ENCODE data around the gene BLVRA.

- no peak for TF ChIP-seq POLR2A (IDR thresholded peaks at IDR 0.05; ENCODE audit: low read depth, low read length)
- no peak for TF ChIP-seq POLR2AphosphoS5 (IDR thresholded peaks at IDR 0.05; ENCODE audit: low read depth, low read length)
- TF ChIP-seq TAF1 (IDR thresholded peaks at IDR 0.05; ENCODE audit: low read depth, low read length), result no peak
- no peak for TF ChIP-seq PAX5 (IDR thresholded peaks at IDR 0.05; ENCODE audit: insufficient read depth, low read length, severe bottlenecking)
- no peak for TF ChIP-seq SPI1 (IDR thresholded peaks at IDR 0.05; ENCODE audit: low read depth, low read length)
These were observed 8.2 kb upstream of the BLVRA start for GRCh38 chr7:43750016-43750887.
